IMR-90 (cell line): Measurements from ENCODE around the gene KIF12. TPM values are rescaled to one million over a fixed set of nuclear protein-coding genes. Genes with fewer than 3 reads are reported as not detected.

Experiments
- ATAC-seq: fragments of 200-7000 bp; cut with Tn5 transposase; 2 replicates; pipeline ENCODE4 v1.9.1; 2020; ENCODE audit warnings: low read depth, mild to moderate bottlenecking, moderate library complexity
- BruUV-seq: library from RNA; stranded (reverse); fragments of 400-500 nt; replicated peaks from 2 replicates; lab custom pipeline; 2021; lab: Mats Ljungman, UMichigan
- CTCF ChIA-PET: fragments of 300-600 bp; formaldehyde crosslinking; extraction: SDS; loops from one replicate; lab custom pipeline; 2021; ENCODE audit warnings: antibody characterized with exemption; lab: Yijun Ruan, JAX
- POLR2A ChIA-PET: fragments of 300-600 bp; sonication (Branson Sonifier 250); formaldehyde crosslinking; loops from one replicate; lab custom pipeline; 2022; ENCODE audit warnings: antibody characterized with exemption; ENCODE audit not compliant: unreplicated experiment; lab: Charles Lee
- DNase-seq: peaks from one replicate; pipeline ENCODE4 v3.0.0; 2013
- H2AFZ ChIP-seq: replicated peaks from 2 replicates; pipeline ENCODE3; 2013; ENCODE audit warnings: low read length, mild to moderate bottlenecking; ENCODE audit not compliant: poor library complexity
- H2AK5ac ChIP-seq: 2 replicates; pipeline ENCODE4 v1.6.1; 2013; ENCODE audit warnings: low read depth, low read length, inconsistent platforms
- H2AK9ac ChIP-seq: replicated peaks from 2 replicates; pipeline ENCODE3; 2013; ENCODE audit warnings: mild to moderate bottlenecking, low read depth, low read length, moderate library complexity; ENCODE audit not compliant: poor library complexity
- H2BK120ac ChIP-seq: 2 replicates; pipeline ENCODE4 v1.6.1; 2013; ENCODE audit warnings: low read depth, low read length, inconsistent platforms
- H2BK15ac ChIP-seq: 3 replicates; pipeline ENCODE4 v1.6.1; 2013; ENCODE audit warnings: low read depth, low read length, inconsistent platforms
- H2BK20ac ChIP-seq: 2 replicates; pipeline ENCODE4 v1.6.1; 2013; ENCODE audit warnings: low read depth, mild to moderate bottlenecking, inconsistent platforms, low read length, moderate library complexity
- H2BK5ac ChIP-seq: 2 replicates; pipeline ENCODE4 v1.6.1; 2013; ENCODE audit warnings: mild to moderate bottlenecking, low read depth, low read length, inconsistent platforms; ENCODE audit not compliant: poor library complexity, severe bottlenecking
- H3K14ac ChIP-seq: replicated peaks from 2 replicates; pipeline ENCODE4 v1.6.1; 2013; ENCODE audit warnings: low read depth, low read length, inconsistent platforms
- H3K18ac ChIP-seq: 2 replicates; pipeline ENCODE4 v1.6.1; 2013; ENCODE audit warnings: low read depth, low read length, control low read depth
- H3K23ac ChIP-seq: 2 replicates; pipeline ENCODE4 v1.6.1; 2013; ENCODE audit warnings: low read depth, low read length, inconsistent platforms
- H3K27ac ChIP-seq: 2 replicates; pipeline ENCODE4 v1.5.1; 2013; ENCODE audit warnings: mild to moderate bottlenecking, control low read depth, low read length; ENCODE audit not compliant: insufficient read depth
- H3K27me3 ChIP-seq: 2 replicates; pipeline ENCODE4 v1.6.1; 2013; ENCODE audit warnings: low read length; ENCODE audit not compliant: control insufficient read depth, insufficient read depth
- H3K36me3 ChIP-seq: 2 replicates; pipeline ENCODE4 v1.6.1; 2013; ENCODE audit warnings: low read length, mixed read lengths; ENCODE audit not compliant: control insufficient read depth, insufficient read depth
- H3K4ac ChIP-seq: 2 replicates; pipeline ENCODE4 v1.6.1; 2013; ENCODE audit warnings: low read depth, low read length, inconsistent platforms
- H3K4me1 ChIP-seq: 2 replicates; pipeline ENCODE4 v1.6.1; 2013; ENCODE audit warnings: low read length, mixed read lengths; ENCODE audit not compliant: control insufficient read depth, insufficient read depth
- H3K4me2 ChIP-seq: 2 replicates; pipeline ENCODE4 v1.6.1; 2013; ENCODE audit warnings: low read depth, mild to moderate bottlenecking, control low read depth, low read length, moderate library complexity
- H3K4me3 ChIP-seq: 2 replicates; pipeline ENCODE4 v1.5.1; 2013; ENCODE audit warnings: low read depth, mild to moderate bottlenecking, control low read depth, low read length, moderate library complexity; ENCODE audit not compliant: insufficient read depth
- H3K56ac ChIP-seq: 2 replicates; pipeline ENCODE4 v1.6.1; 2013; ENCODE audit warnings: low read length, inconsistent platforms; ENCODE audit not compliant: insufficient read depth; ENCODE audit errors: extremely low read depth
- H3K79me1 ChIP-seq, 2 experiments: 2 replicates each; pipeline ENCODE4 v1.6.1; 2013; ENCODE audit warnings: low read length in 2 of 2, inconsistent platforms in 1 of 2, low read depth in 1 of 2
- H3K9ac ChIP-seq: 2 replicates; pipeline ENCODE4 v1.6.1; 2013; ENCODE audit warnings: low read depth, low read length, control low read depth
- H3K9me1 ChIP-seq: 2 replicates; pipeline ENCODE4 v1.6.1; 2013; ENCODE audit warnings: low read length, inconsistent platforms; ENCODE audit not compliant: insufficient read depth
- H3K9me3 ChIP-seq: 2 replicates; pipeline ENCODE4 v1.6.1; 2013; ENCODE audit warnings: low read length; ENCODE audit not compliant: control insufficient read depth, insufficient read depth
- H4K20me1 ChIP-seq: 2 replicates; pipeline ENCODE4 v1.6.1; 2013; ENCODE audit warnings: low read length, inconsistent platforms; ENCODE audit not compliant: insufficient read depth
- H4K5ac ChIP-seq: 2 replicates; pipeline ENCODE4 v1.6.1; 2013; ENCODE audit warnings: mild to moderate bottlenecking, low read depth, low read length, control low read depth
- H4K8ac ChIP-seq, 2 experiments: 2 replicates each; pipeline ENCODE4 v1.6.1; 2013; ENCODE audit warnings: low read depth in 2 of 2, low read length in 2 of 2, control low read depth in 1 of 2, inconsistent platforms in 1 of 2
- H4K91ac ChIP-seq: 2 replicates; pipeline ENCODE4 v1.6.1; 2013; ENCODE audit warnings: low read depth, low read length, inconsistent platforms; ENCODE audit not compliant: insufficient read depth
- CTCF ChIP-seq: conservative IDR thresholded peaks from 2 replicates; pipeline ENCODE4 v1.5.1; 2012; ENCODE audit warnings: mild to moderate bottlenecking, low read depth, low read length, improper control_type of control experiment
- USF2 ChIP-seq: fragments of 150-350 bp; IDR thresholded peaks from 2 replicates; pipeline ENCODE4 v1.6.1; 2017; ENCODE audit warnings: mild to moderate bottlenecking, antibody characterized with exemption, low read length, low read depth
- WGBS, 2 experiments: methylation state at CpG; one replicate each; pipeline versions ENCODE4 v1.1.5 to v1.1.7; 2013; ENCODE audit warnings: missing lambda C conversion rate in 2 of 2; ENCODE audit not compliant: insufficient read length in 1 of 2; ENCODE audit errors: extremely low coverage in 2 of 2; 5-methylcytosine and 5-hydroxymethylcytosine counted together
- dilution Hi-C: fragments of 300-500 bp; cut with HindIII; formaldehyde crosslinking; loops from one replicate; pipeline ENCODE4 v1.14.3; 2018; ENCODE audit warnings: low sequenced_read_pairs; ENCODE audit not compliant: unreplicated experiment
- in situ Hi-C: fragments of 300-500 bp; cut with MboI; formaldehyde crosslinking; loops from 3 replicates; pipeline ENCODE4 v1.14.3; 2019; ENCODE audit warnings: low sequenced_read_pairs, inconsistent platforms, mixed read lengths
- intact Hi-C: fragments of 100-400 bp; cut with micrococcal nuclease; formaldehyde crosslinking; loops from 2 replicates; pipeline ENCODE4 v1.10.0; 2022
- polyA plus RNA-seq, 3 experiments: library from polyadenylated mRNA; depleted of rRNA; stranded (reverse); fragments of >200 nt; gene quantifications; 2 replicates each; pipeline ENCODE4 v1.2.3, GENCODE V29; 2012; ENCODE audit warnings: low replicate concordance in 1 of 3
- total RNA-seq: library from RNA; depleted of rRNA; stranded (reverse); fragments of >200 nt; gene quantifications from 2 replicates; pipeline ENCODE4 v1.2.3, GENCODE V29; 2012

KIF12 gene
- total and polyA plus RNA-seq, 2 of the 4 experiments (the other 2 are of a cell fraction), result not detected

- Histone ChIP-seq H2AFZ (peak overlapping the region; percentile 23), H3K14ac (no peak overlapping the region), H2AK9ac (no peak overlapping the region), H4K91ac (no peak overlapping the region), H3K23ac (no peak overlapping the region), H2BK5ac (no peak overlapping the region), H2AK5ac (no peak overlapping the region), H2BK20ac (no peak overlapping the region), H3K27me3 (peaks cover 68% of the 10 kb centered on the region), H3K56ac (no peak overlapping the region), H2BK120ac (no peak overlapping the region), H3K4me2 (no peak overlapping the region), H3K9ac (no peak overlapping the region), H4K20me1 (no peaks in the 10 kb centered on the region), H2BK15ac (no peak overlapping the region), H3K9me1 (no peaks in the 10 kb centered on the region), H3K9me3 (no peaks in the 10 kb centered on the region), H4K5ac (no peak overlapping the region), H3K4me3 (no peak overlapping the region), H3K4ac (no peak overlapping the region), H3K27ac (no peak overlapping the region), H3K79me1 (no peaks in the 10 kb centered on the region), H4K8ac (no peak overlapping the region), H3K4me1 (no peaks in the 10 kb centered on the region), H3K18ac (no peak overlapping the region), H3K36me3 (no peaks in the 10 kb centered on the region)
- TF ChIP-seq CTCF (0 out of 2 replicates have a peak, but pooled peaks have one; percentile 13), USF2 (no peak)
- DNase-seq (no peak), ATAC-seq (no peak)
- POLR2A ChIA-PET, result no interaction called here
- 72% methylated on average over 7 of the region's 9 CpGs; no CpG with 5 or more reads in 1 of the 2 experiments for WGBS, 2 experiments
- BruUV-seq, result no TSS peak
- intact Hi-C loops, result no loop called here
- CTCF ChIA-PET, result no interaction called here
- in situ Hi-C loops, result no loop called here
- dilution Hi-C loops, result no loop called here
These were observed 3.0 kb downstream of the KIF12 start for GRCh38 chr9:114096041-114096511.
